ENCODE data around the gene PPRC1. TPM values are rescaled to one million over a fixed set of nuclear protein-coding genes. Genes with fewer than 3 reads are reported as not detected.

PPRC1 gene
- total RNA-seq, 1 donor from 2014 or later, result 38.3 TPM

DNA sequence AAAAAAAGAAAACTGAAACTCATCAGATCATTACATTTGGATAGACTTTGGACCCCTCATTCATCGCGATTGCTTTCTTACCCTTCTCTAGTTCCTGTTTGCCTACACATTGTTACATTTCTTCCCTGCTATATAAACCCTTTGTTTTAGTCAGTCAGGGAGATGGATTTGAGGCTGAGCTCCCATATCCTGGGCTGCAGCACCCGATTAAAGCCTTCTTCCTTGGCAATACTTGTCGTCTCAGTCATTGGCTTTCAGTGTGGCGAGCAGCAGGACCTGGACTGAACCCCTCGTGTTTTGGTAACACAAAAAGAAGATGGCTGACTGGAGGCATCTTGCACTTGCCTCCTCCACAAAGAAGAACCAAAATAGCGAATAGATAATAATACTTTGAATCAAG lies 59.1 kb downstream of the PPRC1 start:
- intact Hi-C loops (cut with DNase I), result no loop called here
- Histone ChIP-seq H3K4me1 (no peaks in the 10 kb centered on the region), H3K4me3 (no peak overlapping the region), H3K9me3 (no peaks in the 10 kb centered on the region), H3K27me3 (no peaks in the 10 kb centered on the region), H3K27ac (no peak overlapping the region), H3K36me3 (no peaks in the 10 kb centered on the region)
- DNase-seq (no peak), ATAC-seq (no peak)
- TF ChIP-seq, protein P1, sequence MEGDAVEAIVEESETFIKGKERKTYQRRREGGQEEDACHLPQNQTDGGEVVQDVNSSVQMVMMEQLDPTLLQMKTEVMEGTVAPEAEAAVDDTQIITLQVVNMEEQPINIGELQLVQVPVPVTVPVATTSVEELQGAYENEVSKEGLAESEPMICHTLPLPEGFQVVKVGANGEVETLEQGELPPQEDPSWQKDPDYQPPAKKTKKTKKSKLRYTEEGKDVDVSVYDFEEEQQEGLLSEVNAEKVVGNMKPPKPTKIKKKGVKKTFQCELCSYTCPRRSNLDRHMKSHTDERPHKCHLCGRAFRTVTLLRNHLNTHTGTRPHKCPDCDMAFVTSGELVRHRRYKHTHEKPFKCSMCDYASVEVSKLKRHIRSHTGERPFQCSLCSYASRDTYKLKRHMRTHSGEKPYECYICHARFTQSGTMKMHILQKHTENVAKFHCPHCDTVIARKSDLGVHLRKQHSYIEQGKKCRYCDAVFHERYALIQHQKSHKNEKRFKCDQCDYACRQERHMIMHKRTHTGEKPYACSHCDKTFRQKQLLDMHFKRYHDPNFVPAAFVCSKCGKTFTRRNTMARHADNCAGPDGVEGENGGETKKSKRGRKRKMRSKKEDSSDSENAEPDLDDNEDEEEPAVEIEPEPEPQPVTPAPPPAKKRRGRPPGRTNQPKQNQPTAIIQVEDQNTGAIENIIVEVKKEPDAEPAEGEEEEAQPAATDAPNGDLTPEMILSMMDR (IDR thresholded peaks at IDR 0.05), result no peak

DNA sequence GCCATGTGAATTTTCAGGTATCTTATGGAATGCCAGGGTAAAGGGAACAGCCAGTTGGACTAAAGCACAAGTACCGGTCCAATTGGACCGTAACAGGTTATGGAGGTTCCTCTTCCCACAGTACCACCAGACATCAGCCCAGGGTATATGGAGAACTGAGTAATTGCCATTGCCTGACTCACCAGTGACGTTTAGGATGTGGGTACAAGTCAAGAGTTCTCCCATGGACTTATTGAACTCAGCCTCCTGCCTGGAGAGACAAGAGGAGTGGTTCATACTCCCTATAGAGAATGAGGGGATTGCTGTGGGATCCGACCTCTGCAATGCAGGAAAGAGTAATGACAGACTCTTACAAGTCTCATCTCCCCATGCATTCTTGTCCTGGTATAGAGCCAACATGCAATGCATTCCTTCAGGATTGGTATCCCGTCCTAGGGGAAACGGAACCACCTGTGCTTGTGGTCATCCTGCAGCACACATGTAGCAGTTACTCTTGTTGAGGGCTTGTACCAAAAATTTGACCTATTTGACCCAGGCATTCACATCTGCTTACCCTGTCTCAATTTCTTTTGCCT lies 62.5 kb downstream of the PPRC1 start:
- intact Hi-C loops (cut with DNase I), result no loop called here
- Histone ChIP-seq H3K36me3 (no peaks in the 10 kb centered on the region), H3K9me3 (no peaks in the 10 kb centered on the region), H3K4me1 (no peaks in the 10 kb centered on the region), H3K27me3 (no peaks in the 10 kb centered on the region), H3K4me3 (no peak overlapping the region), H3K27ac (no peak overlapping the region)
- TF ChIP-seq, protein P1 (IDR thresholded peaks at IDR 0.05), result no peak
- ATAC-seq (no peak), DNase-seq (no peak)

DNA sequence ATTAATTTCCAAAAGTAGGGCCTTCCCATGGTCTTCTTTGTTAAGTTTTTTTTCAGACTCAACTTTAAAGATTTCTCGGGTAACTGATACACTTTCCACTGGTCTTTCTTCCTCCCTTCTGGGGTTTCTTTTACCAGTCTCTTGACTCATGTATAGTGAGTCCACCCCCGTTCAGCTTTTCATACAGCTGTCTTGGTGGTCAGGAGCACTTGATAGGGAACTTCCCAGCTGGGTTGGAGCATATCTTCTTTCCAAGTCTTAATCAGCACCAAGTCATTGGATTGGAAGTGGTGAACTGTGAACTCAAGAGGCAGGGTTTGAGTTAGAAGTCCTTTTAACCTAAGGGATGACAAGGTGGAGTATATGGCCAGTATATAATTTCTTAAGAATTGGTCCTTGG lies 64.1 kb downstream of the PPRC1 start:
- Histone ChIP-seq H3K4me1 (no peaks in the 10 kb centered on the region), H3K4me3 (no peak overlapping the region), H3K9me3 (no peaks in the 10 kb centered on the region), H3K27me3 (no peaks in the 10 kb centered on the region), H3K27ac (no peak overlapping the region), H3K36me3 (no peaks in the 10 kb centered on the region)
- ATAC-seq (no peak), DNase-seq (no peak)
- intact Hi-C loops (cut with DNase I), result no loop called here
- TF ChIP-seq, protein P1 (IDR thresholded peaks at IDR 0.05), result no peak

DNA sequence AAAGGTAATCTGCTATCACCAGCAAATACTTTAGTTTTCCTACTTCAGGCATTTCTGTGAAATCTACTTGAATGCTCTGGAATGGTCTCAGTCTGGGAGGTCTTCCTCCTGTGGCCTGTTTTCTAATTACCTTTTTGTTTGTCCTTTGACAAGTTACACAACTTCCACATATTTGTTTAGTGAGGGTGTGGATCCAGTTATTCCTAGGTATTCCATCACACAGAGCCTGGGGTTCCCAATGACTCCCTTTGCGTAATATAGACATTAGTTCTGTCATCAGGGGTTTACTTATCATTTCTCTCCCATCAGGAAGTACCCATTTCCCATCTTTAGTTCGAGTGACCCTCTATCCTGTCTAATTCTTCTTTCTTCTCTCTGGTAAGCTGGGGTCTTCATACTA lies 65.2 kb downstream of the PPRC1 start:
- DNase-seq (no peak), ATAC-seq (no peak)
- TF ChIP-seq, protein P1 (IDR thresholded peaks at IDR 0.05), result no peak
- intact Hi-C loops (cut with DNase I), result no loop called here
- Histone ChIP-seq H3K27me3 (no peaks in the 10 kb centered on the region), H3K27ac (no peak overlapping the region), H3K36me3 (no peaks in the 10 kb centered on the region), H3K9me3 (no peaks in the 10 kb centered on the region), H3K4me3 (no peak overlapping the region), H3K4me1 (no peaks in the 10 kb centered on the region)

Other genes with a start within 250 kb of the PPRC1 start
- 37.2 TPM for gene ARMH3, start 76.9 kb upstream of the PPRC1 start, total RNA-seq
- gene HPS6, start 67.7 kb upstream of the PPRC1 start, total RNA-seq, result 22.6 TPM
- 60.1 TPM for gene LDB1, start 12.7 kb upstream of the PPRC1 start, total RNA-seq
- gene NOLC1, start 19.3 kb downstream of the PPRC1 start, total RNA-seq, result 37.9 TPM
- 0.87 TPM for gene ELOVL3, start 93.3 kb downstream of the PPRC1 start, total RNA-seq
- gene PITX3, start 108.5 kb downstream of the PPRC1 start, total RNA-seq, result not detected
- 38.5 TPM for gene GBF1, start 112.5 kb downstream of the PPRC1 start, total RNA-seq